ENCODE measurements around the gene ACBD4.
A peak's percentile ranks its signal among the peaks of the same experiment; 100 is the strongest.

Gene ACBD4, protein sequence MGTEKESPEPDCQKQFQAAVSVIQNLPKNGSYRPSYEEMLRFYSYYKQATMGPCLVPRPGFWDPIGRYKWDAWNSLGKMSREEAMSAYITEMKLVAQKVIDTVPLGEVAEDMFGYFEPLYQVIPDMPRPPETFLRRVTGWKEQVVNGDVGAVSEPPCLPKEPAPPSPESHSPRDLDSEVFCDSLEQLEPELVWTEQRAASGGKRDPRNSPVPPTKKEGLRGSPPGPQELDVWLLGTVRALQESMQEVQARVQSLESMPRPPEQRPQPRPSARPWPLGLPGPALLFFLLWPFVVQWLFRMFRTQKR

DNA sequence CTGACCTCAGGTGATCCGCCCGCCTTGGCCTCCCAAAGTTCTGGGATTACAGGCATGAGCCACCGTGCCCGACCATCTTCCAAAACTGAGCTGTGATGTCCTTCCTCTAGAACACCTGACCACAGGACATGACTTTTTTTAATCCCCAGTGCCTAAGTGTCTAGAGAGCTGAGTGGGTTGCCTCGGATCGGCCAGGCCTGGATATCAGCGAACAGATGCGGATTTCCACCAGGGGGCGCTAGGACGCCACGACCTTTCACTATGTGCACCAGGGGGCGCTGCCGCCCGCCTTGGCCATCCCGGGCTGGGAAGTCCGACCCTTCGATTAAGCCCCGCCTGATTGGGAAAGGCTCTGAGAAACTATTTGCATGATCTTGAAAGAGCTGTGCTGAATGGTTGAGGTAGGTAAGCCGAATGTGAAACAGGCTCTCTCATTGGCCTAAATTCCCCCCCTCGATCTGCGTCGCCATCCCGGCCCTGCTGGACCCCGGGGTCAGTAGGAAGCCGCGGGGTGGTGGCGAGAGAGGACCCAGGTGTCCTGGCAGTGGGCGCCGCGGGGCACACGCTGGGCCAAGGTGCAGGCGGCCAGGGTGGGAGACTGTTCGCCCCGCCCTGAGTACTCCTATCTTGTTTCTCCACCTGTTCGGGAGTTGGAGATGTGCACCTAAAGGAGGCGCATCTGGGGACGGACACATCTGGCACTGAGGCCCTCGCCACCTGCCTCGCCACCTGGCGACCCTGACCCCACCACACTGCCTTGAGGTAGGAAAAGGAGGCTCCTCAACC is at the start of gene ACBD4:
TSS of gene ACBD4 (plus strand) at position 496 of the 786 bp plus-strand sequence. CDS start 458 bp downstream, outside the sequence.
- DNase-seq (ENCODE audit: low read depth) = peak; percentile 92

DNA sequence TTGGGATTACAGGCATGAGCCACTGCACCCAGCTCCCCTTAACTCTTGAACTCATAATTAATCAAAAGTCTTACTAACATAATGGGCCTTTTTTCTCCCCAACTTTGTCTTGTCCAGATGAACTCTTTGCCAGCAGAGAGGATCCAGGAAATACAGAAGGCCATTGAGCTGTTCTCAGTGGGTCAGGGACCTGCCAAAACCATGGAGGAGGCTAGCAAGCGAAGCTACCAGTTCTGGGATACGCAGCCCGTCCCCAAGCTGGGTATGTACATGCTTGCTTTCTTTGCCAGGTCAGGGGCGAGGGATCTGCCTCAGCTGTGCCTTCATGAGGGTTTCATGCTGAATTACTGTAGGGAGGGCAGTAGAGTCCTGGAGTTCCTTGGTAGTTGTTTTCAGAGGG is 49.1 kb upstream of the ACBD4 start:
- DNase-seq (ENCODE audit: low read depth) = no peak

DNA sequence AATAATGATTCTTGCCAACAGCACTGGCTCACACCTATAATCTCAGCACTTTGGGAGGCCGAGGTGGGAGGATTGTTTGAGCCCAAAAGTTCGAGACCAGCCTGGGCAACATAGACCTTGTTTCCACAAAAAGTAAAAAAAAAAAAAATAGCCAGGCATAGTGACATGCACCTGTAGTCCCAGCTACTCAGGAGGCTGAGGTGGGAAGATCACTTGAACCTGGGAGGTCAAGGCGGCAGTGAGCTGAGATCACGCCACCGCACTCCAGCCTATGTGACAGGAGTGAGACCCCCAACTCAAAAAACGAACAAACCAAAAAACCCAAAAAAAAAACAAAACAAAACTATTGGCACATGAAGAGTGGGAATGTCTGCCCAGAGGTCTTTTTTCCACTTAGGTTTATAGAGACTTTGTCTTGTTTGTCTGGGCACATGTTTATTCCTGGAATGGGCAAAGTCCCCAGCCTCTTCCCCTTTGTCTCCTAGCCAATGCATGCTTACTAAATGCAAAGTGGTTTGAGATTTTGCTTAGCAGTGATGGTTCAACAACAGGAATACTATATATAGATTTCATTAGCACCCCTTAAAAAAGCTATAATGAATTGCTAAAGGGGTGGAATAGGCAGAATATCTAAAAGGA is 48.5 kb upstream of the ACBD4 start:
- no peak for DNase-seq (ENCODE audit: low read depth)

DNA sequence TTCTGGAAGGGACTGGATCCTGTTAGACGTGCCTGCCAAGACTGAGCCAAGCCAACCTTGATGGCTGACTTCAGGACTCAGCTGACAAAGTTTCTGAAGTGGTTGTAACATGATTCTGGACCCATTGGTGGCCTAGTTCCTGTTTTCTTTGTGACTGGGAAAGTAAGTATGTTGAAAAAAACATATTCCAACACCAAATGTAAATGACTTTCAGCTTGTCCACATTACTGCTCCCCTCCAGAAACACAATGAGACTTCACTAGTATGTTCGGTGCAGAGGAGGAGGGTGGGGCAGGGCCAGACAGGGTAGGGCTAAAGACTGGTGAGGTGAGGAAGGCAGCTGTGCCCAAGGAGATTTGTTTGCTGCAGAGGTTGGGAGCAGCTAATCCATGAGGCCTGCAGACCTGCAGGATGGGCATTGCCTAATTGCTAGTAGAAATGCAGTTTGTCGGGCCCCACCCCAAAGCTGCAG is 47.9 kb upstream of the ACBD4 start:
- DNase-seq (ENCODE audit: low read depth) = no peak

DNA sequence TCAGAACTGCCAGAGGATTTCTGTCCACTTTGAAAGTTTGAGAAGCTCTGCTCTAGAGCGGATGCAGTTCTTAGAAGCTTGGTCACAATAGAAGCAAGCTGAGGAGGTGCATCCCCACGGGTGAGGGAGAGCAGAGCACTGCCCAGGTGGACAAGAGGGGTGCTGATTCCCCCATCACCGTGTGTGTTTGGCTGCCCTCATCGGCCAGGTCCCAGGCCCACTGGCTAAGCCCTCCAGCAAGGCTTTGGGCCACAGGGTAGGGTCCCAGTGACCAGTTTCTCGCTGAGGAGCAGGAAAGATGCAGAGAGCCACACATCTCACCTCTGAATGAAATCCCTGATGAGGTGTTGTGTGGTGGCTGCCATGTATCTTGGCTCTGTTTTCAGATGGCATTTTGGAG is 47.5 kb upstream of the ACBD4 start:
- DNase-seq (ENCODE audit: low read depth) = no peak

DNA sequence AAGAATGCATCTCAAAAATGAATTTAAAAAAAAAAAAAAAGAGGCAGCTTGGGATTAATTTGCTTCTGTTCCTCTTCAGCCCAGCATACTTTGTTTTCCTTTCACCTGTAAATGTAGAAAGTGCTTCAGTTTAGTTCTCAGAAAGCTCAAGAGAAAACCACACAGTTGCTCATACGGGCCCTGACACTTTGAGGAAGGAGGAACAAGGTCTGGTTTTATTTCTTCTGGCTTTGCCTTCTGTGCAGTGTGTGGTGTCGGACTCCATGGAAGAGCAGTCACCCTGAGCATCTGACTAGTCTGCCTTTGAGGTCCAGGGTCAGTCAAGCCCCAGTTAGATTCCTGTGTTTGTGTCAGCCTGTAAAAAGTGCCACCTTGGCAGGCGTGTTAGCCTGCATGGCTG is 46.7 kb upstream of the ACBD4 start:
- DNase-seq (ENCODE audit: low read depth) = no peak

DNA sequence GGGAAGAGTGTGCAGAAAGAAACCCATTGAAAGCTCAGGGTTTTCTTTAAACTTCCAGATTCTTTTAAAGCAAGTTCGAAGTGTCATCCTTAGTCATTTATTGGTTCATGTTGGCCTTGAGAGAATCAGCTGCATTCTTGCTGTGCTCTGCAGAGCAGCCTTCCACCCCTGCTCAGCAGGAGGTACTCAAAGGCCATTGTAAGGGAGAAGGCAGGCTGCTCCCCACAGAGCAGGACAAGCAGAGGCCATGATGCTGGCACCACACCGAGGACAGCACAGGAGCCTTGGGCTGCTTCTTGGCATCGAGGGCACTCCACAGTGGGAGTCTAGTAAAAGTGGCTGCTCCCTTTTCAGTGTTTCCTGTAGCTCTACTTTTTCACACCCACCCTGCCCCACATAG is 44.8 kb upstream of the ACBD4 start:
- DNase-seq (ENCODE audit: low read depth) = no peak

DNA sequence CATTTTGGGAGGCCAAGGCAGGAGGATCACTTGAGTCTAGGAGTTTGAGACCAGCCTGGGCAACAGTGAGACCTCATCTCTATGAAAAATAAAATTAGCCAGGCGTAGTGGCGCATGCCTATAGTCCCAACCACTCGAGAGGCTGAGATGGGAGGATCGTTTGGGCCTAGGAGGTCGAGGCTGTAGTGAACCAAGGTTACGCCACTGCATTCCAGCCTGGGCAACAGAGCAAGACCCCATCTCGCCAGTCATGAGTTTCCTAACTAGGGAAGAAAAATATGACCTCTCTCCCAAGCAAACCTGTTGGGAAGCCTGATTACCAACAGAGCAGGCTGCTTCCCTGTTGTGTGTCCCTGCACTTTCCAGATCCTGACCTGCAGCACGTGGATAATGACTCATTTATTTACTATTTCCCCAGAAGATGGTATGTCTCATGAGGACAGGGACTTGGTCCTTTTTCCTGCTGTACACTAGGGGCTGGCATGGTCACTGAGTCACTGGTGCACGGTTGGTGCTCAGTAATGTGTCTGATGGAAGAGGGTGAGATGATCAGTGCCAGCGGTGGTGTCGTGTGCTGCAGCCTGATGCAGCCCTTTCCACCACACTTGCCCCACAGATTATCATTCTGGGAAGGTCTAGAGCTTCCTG is 43.6 kb upstream of the ACBD4 start:
- DNase-seq (ENCODE audit: low read depth) = no peak

DNA sequence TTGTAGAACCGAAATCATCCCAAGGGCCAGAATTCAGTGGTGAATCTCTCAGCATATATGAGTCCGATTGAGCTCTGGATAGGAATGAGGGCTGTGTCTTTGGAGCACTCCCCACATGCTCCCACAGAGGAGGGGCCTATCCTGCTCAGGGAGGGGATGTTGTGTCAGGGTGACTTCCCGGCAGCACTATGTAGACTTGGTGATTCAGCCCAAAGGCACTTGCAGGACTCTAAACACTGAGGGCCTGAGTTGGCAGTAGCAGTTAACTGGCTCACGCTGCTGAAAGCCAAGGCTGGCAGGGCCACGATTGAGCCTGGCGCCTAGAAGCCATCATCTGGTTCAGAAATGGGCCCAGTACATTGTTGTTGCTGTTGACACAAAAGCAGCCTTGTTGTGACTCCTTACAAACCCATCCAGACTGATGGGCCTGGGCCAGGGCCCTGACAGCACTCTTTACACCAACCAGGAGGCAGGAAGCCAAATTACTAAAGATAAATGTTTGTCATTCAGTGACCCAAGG is 42.5 kb upstream of the ACBD4 start:
- DNase-seq (ENCODE audit: low read depth) = no peak

DNA sequence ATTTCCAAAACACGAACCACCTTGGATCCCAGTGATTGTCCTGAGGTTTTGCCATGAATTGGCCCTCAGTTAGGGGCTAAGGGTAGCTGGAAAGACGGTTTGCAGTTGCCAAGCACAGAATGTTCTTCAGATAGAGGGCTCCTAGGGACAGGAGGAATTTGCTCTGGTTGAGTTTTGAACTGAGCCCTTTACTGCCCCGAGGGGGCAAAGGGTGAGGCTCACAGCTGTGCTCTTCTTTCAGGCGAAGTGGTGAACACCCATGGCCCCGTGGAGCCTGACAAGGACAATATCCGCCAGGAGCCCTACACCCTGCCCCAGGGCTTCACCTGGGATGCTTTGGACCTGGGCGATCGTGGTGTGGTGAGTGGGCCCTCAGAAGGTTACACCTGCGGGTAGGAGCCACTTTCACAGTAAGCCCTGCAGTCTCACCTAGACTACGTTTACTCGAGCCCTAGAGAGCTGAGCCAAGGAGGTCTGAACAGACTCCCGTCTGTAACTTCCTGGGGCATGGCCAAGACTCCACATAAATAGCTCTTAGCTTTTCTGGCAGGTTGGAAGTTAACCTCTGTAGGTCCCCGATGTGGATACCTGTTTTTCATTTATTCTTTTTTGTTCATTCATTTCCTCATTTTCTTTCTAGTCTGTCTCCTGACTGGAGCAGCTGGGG is 41.9 kb upstream of the ACBD4 start:
- no peak for DNase-seq (ENCODE audit: low read depth)

DNA sequence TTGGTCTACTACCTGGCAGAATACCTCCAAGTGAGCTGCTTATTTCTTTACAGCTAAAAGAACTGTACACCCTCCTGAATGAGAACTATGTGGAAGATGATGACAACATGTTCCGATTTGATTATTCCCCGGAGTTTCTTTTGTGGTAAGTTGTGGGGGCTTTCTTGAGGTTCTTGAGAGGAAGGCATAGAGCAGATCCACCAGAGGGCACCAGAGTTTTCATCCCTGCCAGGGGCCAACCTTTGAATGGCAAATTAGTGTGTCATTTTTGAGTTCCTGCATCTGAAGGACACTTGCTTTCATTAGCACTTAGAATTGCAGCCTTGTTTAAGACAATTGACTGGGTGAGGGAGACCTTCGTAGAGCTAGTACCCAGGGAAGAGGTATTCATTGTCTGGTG is 39.3 kb upstream of the ACBD4 start:
- no peak for DNase-seq (ENCODE audit: low read depth)

DNA sequence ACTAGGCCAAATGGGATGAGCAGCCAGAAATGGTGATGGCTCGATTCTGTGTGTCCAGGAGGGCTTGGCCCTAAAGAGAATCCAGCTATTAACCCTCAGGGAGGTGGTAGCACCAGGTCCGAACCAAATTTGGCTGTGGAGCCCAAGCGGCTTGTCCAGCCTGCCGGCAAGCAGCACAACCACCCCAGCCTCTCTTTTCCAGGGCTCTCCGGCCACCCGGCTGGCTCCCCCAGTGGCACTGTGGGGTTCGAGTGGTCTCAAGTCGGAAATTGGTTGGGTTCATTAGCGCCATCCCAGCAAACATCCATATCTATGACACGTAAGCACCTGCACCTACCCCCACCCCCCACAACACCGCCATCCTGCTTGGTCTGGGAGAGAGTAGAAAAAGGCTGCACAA is 38.6 kb upstream of the ACBD4 start:
- no peak for DNase-seq (ENCODE audit: low read depth)

DNA sequence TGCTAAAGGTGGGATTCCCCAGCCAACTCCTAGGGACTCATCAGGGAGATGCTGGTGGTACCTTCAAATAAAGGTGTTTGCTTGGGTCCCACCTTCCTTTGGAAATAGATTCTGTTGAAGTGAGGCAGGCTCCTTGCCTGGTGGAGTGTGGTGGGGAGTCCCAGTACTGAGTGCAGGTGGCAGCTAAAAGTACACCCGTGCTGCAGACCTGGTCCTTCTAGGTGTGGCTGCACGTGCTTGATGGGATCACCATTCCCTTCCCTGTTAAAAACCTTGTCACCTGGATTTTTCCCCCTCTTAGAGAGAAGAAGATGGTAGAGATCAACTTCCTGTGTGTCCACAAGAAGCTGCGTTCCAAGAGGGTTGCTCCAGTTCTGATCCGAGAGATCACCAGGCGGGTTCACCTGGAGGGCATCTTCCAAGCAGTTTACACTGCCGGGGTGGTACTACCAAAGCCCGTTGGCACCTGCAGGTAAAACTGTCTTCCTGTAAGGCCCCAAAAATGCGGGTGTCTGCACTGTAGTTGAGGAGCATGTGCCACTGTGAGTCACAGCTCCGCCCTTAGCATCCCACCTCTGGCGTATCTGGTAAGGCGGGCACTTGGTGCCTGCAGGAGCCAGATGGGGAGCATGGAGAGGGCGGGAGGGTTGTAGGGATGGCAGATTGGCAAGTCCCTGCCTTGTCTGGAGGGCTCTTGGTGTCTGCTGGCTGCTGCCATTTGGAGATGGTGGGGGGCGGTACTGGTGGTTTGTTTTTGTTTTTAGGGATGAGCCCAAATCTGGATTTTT is 37.2 kb upstream of the ACBD4 start:
- DNase-seq (ENCODE audit: low read depth) = no peak

DNA sequence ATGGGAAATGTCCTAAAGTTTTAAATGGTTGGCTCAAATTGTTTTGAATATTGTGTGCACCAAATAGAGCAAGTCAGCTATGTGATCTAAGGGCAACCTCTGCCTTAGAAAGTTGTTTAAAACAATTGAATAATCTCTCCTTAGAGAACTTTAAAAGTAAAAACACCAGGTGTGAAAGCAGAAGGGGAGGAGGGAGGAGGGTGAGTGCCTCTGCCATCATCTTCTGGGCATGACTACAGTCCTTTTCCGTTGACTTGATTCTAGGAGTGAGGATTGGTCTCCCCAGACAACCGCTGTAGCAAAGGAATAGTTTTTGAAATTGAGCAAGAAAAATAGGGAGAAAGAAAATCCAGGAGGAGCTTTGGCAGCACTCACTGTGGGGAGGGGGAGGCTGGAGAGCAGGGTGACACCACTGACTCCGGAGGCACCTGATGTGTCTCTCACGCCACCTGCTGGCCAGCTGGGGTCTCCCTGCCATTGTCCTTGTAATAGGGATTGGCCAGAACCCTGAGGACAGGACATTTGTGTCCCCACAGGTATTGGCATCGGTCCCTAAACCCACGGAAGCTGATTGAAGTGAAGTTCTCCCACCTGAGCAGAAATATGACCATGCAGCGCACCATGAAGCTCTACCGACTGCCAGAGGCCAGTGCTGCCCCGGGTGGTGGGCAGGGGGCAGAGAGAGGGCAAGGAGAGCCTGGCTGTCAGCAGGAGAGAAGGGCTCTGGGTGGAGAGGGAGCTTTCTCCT is 36.4 kb upstream of the ACBD4 start:
- DNase-seq (ENCODE audit: low read depth) = peak; percentile 46

DNA sequence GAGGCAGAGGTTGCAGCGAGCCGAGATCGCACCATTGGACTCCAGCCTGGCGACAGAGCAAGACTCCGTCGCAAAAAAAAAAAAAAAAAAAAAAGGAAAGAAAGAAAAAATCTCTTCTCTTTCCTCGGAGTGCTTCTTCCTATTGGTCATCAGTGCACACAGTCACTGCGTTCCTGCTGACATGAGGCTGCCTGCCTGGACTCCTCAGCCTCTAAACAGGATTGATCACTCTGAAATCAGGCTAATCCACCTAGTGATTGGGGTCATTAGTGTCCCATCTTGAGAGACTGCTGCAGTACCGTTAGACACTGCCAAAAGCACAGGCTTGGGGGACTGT is 34.0 kb upstream of the ACBD4 start:
- DNase-seq (ENCODE audit: low read depth) = no peak

DNA sequence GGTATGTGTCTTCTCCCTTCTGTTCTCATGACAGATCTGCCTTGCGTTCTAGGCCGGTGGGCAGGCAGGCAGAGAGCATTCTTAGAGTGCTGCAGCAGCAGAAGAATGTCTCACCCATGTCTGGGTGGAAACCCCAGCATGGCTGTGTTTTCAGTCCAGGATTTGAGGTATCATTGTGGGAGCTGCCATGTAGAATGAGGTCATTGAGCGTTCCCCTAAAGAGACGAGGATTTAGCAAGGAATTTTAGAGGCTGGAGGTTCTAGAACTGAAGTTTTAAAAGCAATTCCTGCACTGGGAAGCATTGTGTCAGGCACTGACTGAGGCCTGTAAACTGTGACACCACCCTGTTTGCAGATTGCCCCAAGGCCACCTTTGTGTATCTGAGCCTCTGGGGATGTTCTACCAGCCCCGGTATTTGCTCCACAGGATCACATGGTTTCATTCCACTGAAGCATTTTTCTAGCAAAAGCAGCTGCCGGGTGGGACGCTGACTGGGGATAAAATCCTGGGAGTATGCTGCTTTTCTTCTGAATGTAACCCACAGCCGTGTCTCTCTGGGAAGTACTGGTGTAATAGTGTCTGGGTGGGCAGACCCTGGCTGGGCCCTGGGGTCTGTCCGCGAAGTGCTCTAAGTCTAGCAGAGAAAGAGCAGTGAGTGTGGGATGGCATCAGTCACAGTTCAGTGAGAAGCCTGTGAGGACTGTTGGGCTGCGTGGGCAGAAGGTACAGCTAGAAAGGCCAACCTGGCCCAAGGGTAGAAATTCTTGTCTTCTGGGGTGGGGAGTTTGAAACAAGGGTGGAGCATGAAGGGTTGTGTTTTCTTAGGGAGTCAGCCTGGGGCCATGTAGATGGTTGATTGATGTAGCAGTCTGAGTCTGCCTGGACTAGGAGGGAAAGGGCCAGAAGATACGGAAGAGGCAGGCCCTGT is 33.3 kb upstream of the ACBD4 start:
- DNase-seq (ENCODE audit: low read depth) = no peak

DNA sequence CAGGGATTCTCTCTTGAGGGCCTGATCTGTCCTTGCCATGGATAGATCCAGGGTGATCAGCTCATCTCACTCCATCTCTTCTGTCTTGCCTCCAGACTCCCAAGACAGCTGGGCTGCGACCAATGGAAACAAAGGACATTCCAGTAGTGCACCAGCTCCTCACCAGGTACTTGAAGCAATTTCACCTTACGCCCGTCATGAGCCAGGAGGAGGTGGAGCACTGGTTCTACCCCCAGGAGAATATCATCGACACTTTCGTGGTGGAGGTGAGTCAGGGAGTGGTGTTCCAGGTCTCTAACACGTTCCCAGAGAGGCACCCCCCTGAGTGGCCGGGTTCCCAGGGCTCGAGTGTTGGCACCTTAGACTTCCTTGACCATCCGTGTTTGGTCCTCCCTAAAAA is 32.6 kb upstream of the ACBD4 start:
- no peak for DNase-seq (ENCODE audit: low read depth)

DNA sequence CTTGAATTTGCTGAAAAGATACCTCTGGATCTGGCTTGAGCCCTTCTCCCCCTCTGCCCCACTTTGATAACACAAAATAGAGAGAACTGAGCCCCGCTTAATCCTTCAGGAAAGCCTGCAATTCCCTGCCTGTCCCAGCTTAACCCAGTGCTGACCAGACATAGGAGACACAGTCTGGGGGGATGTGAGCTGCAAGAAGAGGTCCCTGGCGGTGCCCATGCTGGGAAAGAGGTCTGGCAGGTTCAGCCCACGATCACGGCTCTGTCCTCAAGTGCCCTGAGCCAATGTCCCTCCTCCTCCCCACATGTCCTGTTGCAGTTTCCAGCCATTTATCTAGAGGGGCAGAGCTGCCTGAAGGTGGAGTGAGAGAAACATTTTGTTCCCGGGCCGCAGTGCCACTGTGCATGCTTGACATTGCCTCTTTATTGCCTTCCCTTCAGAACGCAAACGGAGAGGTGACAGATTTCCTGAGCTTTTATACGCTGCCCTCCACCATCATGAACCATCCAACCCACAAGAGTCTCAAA is 32.2 kb upstream of the ACBD4 start:
- no peak for DNase-seq (ENCODE audit: low read depth)

DNA sequence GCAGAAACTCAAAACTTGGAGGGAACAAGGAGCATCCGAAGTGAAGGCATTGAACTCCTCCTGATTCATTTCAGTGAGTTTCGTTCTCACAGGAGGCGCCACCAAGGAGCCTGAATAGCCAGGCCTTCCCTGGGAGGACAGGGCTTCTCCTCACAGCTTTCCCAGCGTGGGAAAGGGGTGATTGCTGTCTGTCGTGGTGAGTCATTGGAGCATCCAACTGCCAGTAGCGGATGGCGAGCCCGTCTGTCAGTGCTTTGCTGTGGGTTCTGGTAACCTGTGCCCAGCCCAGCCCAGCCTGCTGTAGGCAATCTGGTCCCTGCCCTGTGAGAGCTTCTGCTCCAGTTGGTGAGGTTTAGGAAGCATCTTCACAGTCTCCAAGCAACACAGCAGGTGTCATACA is 31.5 kb upstream of the ACBD4 start:
- no peak for DNase-seq (ENCODE audit: low read depth)
